A549 (cell line): ENCODE measurements around the gene MYO1C. TPM values are rescaled to one million over a fixed set of nuclear protein-coding genes. Genes with fewer than 3 reads are reported as not detected.
"Not testable (repeated sequence)": the region's sequence is repeated elsewhere in the genome, so short reads cannot be mapped to it uniquely, and the experiment has no call there.

Experiments used
- ATAC-seq, 2 experiments: fragments of 200-7000 bp in 1 of 2; fragments of >200 bp in 1 of 2; cut with Nextera tagmentation in 1 of 2; cut with Tn5 transposase in 1 of 2; 3 replicates each; pipeline versions ENCODE4 v1.8.0 to v1.9.1; 2018 to 2020; ENCODE audit warnings: mild to moderate bottlenecking in 1 of 2, moderate library complexity in 1 of 2
- CTCF ChIA-PET: fragments of 300-600 bp; sonication (Branson Sonifier 250); formaldehyde crosslinking; extraction: SDS; loops from one replicate; lab custom pipeline; 2021; ENCODE audit warnings: antibody characterized with exemption, inconsistent platforms; lab: Yijun Ruan, JAX
- POLR2A ChIA-PET: fragments of 350-600 bp; formaldehyde crosslinking; extraction: SDS; loops from one replicate; lab custom pipeline; 2021; ENCODE audit warnings: antibody characterized with exemption, inconsistent platforms; lab: Yijun Ruan, JAX
- DNase-seq, 2 experiments: peaks; one replicate each; pipeline versions ENCODE4 v3.0.0 to v3.0.0-alpha.2; 2011 to 2016; ENCODE audit warnings: low read depth in 1 of 2, low spot score in 1 of 2
- FAIRE-seq: peaks from 2 replicates; lab custom pipeline; 2011; peaks lifted over from hg19 to GRCh38; lab: Jason Lieb, UNC
- H3K27ac ChIP-seq, 2 experiments: fragments of >200 bp; sonication (Bioruptor Twin); formaldehyde crosslinking; 3 replicates each; pipeline ENCODE4 v1.5.1; 2016 to 2017
- H3K4me1 ChIP-seq: fragments of >200 bp; sonication (Bioruptor Twin); formaldehyde crosslinking; 3 replicates; pipeline ENCODE4 v1.6.1; 2016
- H3K4me2 ChIP-seq: fragments of >200 bp; sonication (Bioruptor Twin); formaldehyde crosslinking; 3 replicates; pipeline ENCODE4 v1.6.1; 2016
- H3K4me3 ChIP-seq: fragments of >200 bp; sonication (Bioruptor Twin); formaldehyde crosslinking; 3 replicates; pipeline ENCODE4 v1.5.1; 2016
- H3K9me3 ChIP-seq: fragments of >200 bp; sonication (Bioruptor Twin); formaldehyde crosslinking; 3 replicates; pipeline ENCODE4 v1.6.1; 2016
- BHLHE40 ChIP-seq: IDR thresholded peaks from 2 replicates; pipeline ENCODE4 v1.6.1; 2012; ENCODE audit warnings: low read depth, low read length, inconsistent platforms
- CBX2 ChIP-seq: fragments of 200-600 bp; sonication (generic); IDR thresholded peaks from 2 replicates; pipeline ENCODE4 v1.6.1; 2016; ENCODE audit warnings: low read depth, mild to moderate bottlenecking, borderline replicate concordance
- CBX8 ChIP-seq: fragments of 200-600 bp; sonication (generic); IDR thresholded peaks from 2 replicates; pipeline ENCODE4 v1.6.1; 2016
- CEBPB ChIP-seq, 2 experiments: fragments of >200 bp in 1 of 2; sonication (Bioruptor Twin) in 1 of 2; formaldehyde crosslinking in 1 of 2; IDR thresholded peaks; 2 replicates each; pipeline ENCODE4 v1.6.1; 2012 to 2016
- EP300 ChIP-seq, 2 experiments: fragments of >200 bp; sonication (Bioruptor Twin); formaldehyde crosslinking; IDR thresholded peaks; 2 replicates in 1 of 2; 3 replicates in 1 of 2; pipeline ENCODE4 v1.6.1; 2016 to 2017
- ESRRA ChIP-seq: fragments of 150-350 bp; IDR thresholded peaks from 2 replicates; pipeline ENCODE4 v1.6.1; 2014; ENCODE audit warnings: mild to moderate bottlenecking, low read length, borderline replicate concordance
- FOSB ChIP-seq: fragments of 250-450 bp; sonication (Bioruptor Pico); IDR thresholded peaks from 2 replicates; pipeline ENCODE4 v1.5.0; 2020; ENCODE audit warnings: mild to moderate bottlenecking, moderate library complexity
- FOXS1 ChIP-seq: fragments of 250-450 bp; sonication (Bioruptor Pico); IDR thresholded peaks from 2 replicates; pipeline ENCODE4 v1.5.0; 2020; ENCODE audit warnings: mild to moderate bottlenecking, moderate library complexity
- HEYL ChIP-seq: fragments of 250-450 bp; sonication (Bioruptor Pico); IDR thresholded peaks from 2 replicates; pipeline ENCODE4 v1.8.0; 2021; ENCODE audit warnings: mild to moderate bottlenecking, moderate library complexity
- MAFK ChIP-seq: fragments of 450-650 bp; IDR thresholded peaks from 2 replicates; pipeline ENCODE4 v1.6.1; 2014; ENCODE audit not compliant: partially characterized antibody
- MAX ChIP-seq: IDR thresholded peaks from 2 replicates; pipeline ENCODE4 v1.6.1; 2012
- POLR2AphosphoS2 ChIP-seq: conservative IDR thresholded peaks from 2 replicates; pipeline ENCODE4 v1.6.1; 2012; ENCODE audit warnings: low read length, improper control_type of control experiment, inconsistent platforms
- RNF2 ChIP-seq: fragments of 200-600 bp; sonication (generic); IDR thresholded peaks from 2 replicates; pipeline ENCODE4 v1.6.1; 2016; ENCODE audit warnings: low read depth, mild to moderate bottlenecking, antibody characterized with exemption, moderate library complexity, borderline replicate concordance
- TFCP2L1 ChIP-seq: fragments of 250-450 bp; sonication (Bioruptor Pico); IDR thresholded peaks from 2 replicates; pipeline ENCODE4 v1.5.0; 2021; ENCODE audit warnings: mild to moderate bottlenecking
- TP53 ChIP-seq: fragments of 250-450 bp; sonication (Bioruptor Pico); IDR thresholded peaks from 2 replicates; pipeline ENCODE4 v1.5.0; 2021; ENCODE audit warnings: mild to moderate bottlenecking, moderate library complexity
- ZFP36 ChIP-seq: fragments of 450-650 bp; IDR thresholded peaks from 2 replicates; pipeline ENCODE4 v1.6.1; 2014; ENCODE audit warnings: borderline replicate concordance; ENCODE audit not compliant: partially characterized antibody
- WGBS: methylation state at CpG from one replicate; pipeline ENCODE4 v1.1.6; 2017; ENCODE audit errors: missing lambda C conversion rate; 5-methylcytosine and 5-hydroxymethylcytosine counted together
- polyA plus RNA-seq, 4 experiments: library from polyadenylated mRNA; depleted of rRNA in 3 of 4; stranded (reverse); fragments of >200 nt; fragmentation: RNase III in 1 of 4; extraction: RNeasy Plus Mini Kit Qiagen cat#74134 plus additional on column Dnase treatment in 1 of 4; gene quantifications; 2 replicates in 3 of 4; 3 replicates in 1 of 4; pipeline ENCODE4 v1.2.3, GENCODE V29; 2011 to 2017
- TF ChIP-seq, protein P1 (sequence below): fragments of >200 bp; sonication (Bioruptor Twin); formaldehyde crosslinking; IDR thresholded peaks from 2 replicates; pipeline ENCODE4 v1.6.1; 2016
- TF ChIP-seq, protein P2 (sequence below): IDR thresholded peaks from 2 replicates; pipeline ENCODE4 v1.6.1; 2012
- TF ChIP-seq, protein P3 (sequence below): fragments of >200 bp; sonication (Bioruptor Twin); formaldehyde crosslinking; IDR thresholded peaks from 3 replicates; pipeline ENCODE4 v1.6.1; 2016
- TF ChIP-seq, protein P4 (sequence below): fragments of 250-450 bp; sonication (Bioruptor Pico); IDR thresholded peaks from 2 replicates; pipeline ENCODE4 v1.5.0; 2021; ENCODE audit warnings: mild to moderate bottlenecking, moderate library complexity, borderline replicate concordance
- TF ChIP-seq, protein P5 (sequence below): fragments of 150-350 bp; IDR thresholded peaks from 2 replicates; pipeline ENCODE4 v1.6.1; 2014; ENCODE audit warnings: low read depth, mild to moderate bottlenecking, low read length

MYO1C gene
- polyA plus RNA-seq, 2 of the 4 experiments (the other 2 are of a cell fraction), result 101 to 123 TPM

DNA sequence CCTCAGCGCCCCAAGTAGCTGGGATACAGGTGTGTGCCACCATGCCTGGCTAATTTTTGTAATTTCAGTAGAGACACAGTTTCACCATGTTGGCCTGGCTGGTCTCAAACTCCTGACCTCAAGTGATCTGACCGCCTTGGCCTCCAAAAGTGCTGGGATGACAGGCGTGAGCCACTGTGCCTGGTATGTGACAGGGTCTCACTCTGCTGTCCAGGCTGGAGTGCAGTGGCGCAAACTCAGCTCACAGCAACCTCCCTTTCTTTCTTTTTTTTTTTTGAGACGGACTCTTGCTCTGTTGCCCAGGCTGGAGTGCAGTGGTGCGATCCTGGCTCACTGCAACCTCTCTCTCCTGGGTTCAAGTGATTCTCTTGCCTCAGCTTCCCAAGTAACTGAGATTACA lies 49.8 kb downstream of the MYO1C start:
- not testable (repeated sequence) for FAIRE-seq, ATAC-seq
- WGBS, result 96% methylated on average over 6 of the region's 6 CpGs

GRCh38 chr17:1442187-1442586 lies 50.3 kb downstream of the MYO1C start:
- Histone ChIP-seq H3K27ac (no peak overlapping the region), H3K4me1 (peaks cover 15% of the 10 kb centered on the region), H3K4me3 (no peak overlapping the region), H3K9me3 (no peaks in the 10 kb centered on the region), H3K4me2 (no peak overlapping the region)
- ATAC-seq (no peak), DNase-seq (no peak), FAIRE-seq (no peak)
- TF ChIP-seq BHLHE40 (no peak), TP53 (CRISPR knock-in tag) (no peak), MAX (no peak), TFCP2L1 (CRISPR knock-in tag) (no peak), ZFP36 (no peak), HEYL (CRISPR knock-in tag) (no peak), CBX2 (no peak), RNF2 (no peak), CEBPB (IDR thresholded peaks at IDR 0.05) (no peak), FOSB (CRISPR knock-in tag) (no peak), FOXS1 (no peak)
- TF ChIP-seq, protein P1, sequence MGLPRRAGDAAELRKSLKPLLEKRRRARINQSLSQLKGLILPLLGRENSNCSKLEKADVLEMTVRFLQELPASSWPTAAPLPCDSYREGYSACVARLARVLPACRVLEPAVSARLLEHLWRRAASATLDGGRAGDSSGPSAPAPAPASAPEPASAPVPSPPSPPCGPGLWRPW, result no peak
- TF ChIP-seq, protein P2, sequence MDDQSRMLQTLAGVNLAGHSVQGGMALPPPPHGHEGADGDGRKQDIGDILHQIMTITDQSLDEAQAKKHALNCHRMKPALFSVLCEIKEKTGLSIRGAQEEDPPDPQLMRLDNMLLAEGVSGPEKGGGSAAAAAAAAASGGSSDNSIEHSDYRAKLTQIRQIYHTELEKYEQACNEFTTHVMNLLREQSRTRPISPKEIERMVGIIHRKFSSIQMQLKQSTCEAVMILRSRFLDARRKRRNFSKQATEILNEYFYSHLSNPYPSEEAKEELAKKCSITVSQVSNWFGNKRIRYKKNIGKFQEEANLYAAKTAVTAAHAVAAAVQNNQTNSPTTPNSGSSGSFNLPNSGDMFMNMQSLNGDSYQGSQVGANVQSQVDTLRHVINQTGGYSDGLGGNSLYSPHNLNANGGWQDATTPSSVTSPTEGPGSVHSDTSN, result no peak
- TF ChIP-seq, protein P3, sequence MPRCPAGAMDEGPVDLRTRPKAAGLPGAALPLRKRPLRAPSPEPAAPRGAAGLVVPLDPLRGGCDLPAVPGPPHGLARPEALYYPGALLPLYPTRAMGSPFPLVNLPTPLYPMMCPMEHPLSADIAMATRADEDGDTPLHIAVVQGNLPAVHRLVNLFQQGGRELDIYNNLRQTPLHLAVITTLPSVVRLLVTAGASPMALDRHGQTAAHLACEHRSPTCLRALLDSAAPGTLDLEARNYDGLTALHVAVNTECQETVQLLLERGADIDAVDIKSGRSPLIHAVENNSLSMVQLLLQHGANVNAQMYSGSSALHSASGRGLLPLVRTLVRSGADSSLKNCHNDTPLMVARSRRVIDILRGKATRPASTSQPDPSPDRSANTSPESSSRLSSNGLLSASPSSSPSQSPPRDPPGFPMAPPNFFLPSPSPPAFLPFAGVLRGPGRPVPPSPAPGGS, result no peak
- ChIA-PET CTCF (interaction anchor here (0.8 to 1.5 kb wide), 3 partner anchors 8 to 77 kb away, joined by 3 to 4 read pairs (median 3); no protein-coding TSS in a partner anchor), POLR2A (no interaction called here)
- WGBS, result over 99% methylated on average over 4 of the region's 4 CpGs

More for the DNA sequence above, 49.8 kb downstream of the MYO1C start:
- H3K9me3 ChIP-seq, DNase-seq, H3K4me3 ChIP-seq, POLR2A ChIA-PET, H3K27ac ChIP-seq, H3K4me2 ChIP-seq: not testable (repeated sequence)
- CTCF ChIA-PET, result interaction anchor here (0.9 to 1.5 kb wide), 5 partner anchors 12 to 171 kb away, joined by 3 to 5 read pairs (median 3); partner anchors contain the start of gene PITPNA
- H3K4me1 ChIP-seq, result peaks cover 15% of the 10 kb centered on the region

DNA sequence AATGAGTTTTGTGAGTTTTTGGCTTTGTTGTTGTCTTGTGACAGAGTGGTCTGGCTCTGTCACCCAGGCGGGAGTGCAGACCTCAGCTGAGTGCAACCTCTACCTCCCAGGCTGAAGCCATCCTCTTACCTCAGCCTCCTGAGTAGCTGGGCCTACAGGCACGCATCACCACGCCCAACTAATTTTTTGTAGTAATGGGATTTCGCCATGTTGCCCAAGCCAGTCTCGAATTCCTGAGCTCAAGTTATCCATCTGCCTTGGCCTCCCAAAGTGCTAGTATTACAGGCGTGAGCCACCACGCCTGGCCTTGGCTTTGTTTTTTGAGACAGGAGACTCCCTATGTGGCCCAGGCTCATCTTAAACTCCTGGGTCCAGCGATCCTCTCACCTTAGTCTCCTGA lies 51.6 kb downstream of the MYO1C start:
- H3K27ac ChIP-seq, result no peak overlapping the region
- no peak for DNase-seq
- no peak overlapping the region for H3K4me2 ChIP-seq
- H3K9me3 ChIP-seq, result no peaks in the 10 kb centered on the region
- peaks cover 15% of the 10 kb centered on the region for H3K4me1 ChIP-seq
- POLR2A ChIA-PET, result interaction anchor here (1.1 kb wide), 1 partner anchor 47 kb away, joined by 3 read pairs; no protein-coding TSS in a partner anchor
- TF ChIP-seq, protein P4, sequence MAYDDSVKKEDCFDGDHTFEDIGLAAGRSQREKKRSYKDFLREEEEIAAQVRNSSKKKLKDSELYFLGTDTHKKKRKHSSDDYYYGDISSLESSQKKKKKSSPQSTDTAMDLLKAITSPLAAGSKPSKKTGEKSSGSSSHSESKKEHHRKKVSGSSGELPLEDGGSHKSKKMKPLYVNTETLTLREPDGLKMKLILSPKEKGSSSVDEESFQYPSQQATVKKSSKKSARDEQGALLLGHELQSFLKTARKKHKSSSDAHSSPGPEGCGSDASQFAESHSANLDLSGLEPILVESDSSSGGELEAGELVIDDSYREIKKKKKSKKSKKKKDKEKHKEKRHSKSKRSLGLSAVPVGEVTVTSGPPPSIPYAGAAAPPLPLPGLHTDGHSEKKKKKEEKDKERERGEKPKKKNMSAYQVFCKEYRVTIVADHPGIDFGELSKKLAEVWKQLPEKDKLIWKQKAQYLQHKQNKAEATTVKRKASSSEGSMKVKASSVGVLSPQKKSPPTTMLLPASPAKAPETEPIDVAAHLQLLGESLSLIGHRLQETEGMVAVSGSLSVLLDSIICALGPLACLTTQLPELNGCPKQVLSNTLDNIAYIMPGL (CRISPR knock-in tag), result no peak
- TF ChIP-seq EP300 (IDR thresholded peaks at IDR 0.05) (no peak), MAFK (no peak), CBX8 (no peak), CEBPB (IDR thresholded peaks at IDR 0.05) (no peak), ESRRA (no peak), POLR2AphosphoS2 (peak; percentile 57; the same call in 1 of the 2 replicates)
- TF ChIP-seq, protein P5, sequence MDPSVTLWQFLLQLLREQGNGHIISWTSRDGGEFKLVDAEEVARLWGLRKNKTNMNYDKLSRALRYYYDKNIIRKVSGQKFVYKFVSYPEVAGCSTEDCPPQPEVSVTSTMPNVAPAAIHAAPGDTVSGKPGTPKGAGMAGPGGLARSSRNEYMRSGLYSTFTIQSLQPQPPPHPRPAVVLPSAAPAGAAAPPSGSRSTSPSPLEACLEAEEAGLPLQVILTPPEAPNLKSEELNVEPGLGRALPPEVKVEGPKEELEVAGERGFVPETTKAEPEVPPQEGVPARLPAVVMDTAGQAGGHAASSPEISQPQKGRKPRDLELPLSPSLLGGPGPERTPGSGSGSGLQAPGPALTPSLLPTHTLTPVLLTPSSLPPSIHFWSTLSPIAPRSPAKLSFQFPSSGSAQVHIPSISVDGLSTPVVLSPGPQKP, result no peak
- TF ChIP-seq, all 56 proteins: peak for 1
- no peak for ATAC-seq
- no peak for FAIRE-seq
- CTCF ChIA-PET, result interaction anchor here (0.7 to 1.5 kb wide), 3 partner anchors 12 to 75 kb away, joined by 3 to 4 read pairs (median 4); no protein-coding TSS in a partner anchor
- WGBS, result 93% methylated on average over 8 of the region's 8 CpGs
- H3K4me3 ChIP-seq, result no peak overlapping the region
